Measurements from ENCODE around the gene ITPR1.

Gene ITPR1

DNA sequence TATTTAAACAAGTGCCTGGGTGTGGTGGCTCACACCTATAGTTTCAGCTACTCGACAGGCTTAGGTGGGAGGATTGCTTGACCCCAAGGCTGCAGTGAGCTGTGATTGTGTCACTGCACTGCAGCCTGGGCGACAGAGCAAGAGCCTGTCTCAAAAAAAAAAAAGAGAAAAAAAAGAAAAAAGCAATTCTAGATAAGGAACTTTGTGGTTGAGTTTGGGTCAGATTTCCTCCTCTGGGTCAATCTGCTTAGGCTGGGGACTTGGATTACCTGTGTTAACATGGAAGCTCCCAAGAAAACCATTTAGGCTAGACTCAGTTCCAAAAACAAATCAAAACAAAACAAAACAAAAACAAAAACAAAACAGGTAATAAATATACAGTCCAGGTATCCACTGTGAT is 50.0 kb downstream of the ITPR1 start:
- intact Hi-C loops (cut with micrococcal nuclease), result no loop called here
- Mint-ChIP-seq H3K9me3 (peaks cover 10% of the 10 kb centered on the region), H3K27me3 (no peaks in the 10 kb centered on the region), H3K4me3 (no peak overlapping the region), H3K4me1 (ENCODE audit: low read depth) (peaks cover 9% of the 10 kb centered on the region), H3K27ac (no peak overlapping the region), H3K36me3 (ENCODE audit: low read depth) (peaks cover 6% of the 10 kb centered on the region)

DNA sequence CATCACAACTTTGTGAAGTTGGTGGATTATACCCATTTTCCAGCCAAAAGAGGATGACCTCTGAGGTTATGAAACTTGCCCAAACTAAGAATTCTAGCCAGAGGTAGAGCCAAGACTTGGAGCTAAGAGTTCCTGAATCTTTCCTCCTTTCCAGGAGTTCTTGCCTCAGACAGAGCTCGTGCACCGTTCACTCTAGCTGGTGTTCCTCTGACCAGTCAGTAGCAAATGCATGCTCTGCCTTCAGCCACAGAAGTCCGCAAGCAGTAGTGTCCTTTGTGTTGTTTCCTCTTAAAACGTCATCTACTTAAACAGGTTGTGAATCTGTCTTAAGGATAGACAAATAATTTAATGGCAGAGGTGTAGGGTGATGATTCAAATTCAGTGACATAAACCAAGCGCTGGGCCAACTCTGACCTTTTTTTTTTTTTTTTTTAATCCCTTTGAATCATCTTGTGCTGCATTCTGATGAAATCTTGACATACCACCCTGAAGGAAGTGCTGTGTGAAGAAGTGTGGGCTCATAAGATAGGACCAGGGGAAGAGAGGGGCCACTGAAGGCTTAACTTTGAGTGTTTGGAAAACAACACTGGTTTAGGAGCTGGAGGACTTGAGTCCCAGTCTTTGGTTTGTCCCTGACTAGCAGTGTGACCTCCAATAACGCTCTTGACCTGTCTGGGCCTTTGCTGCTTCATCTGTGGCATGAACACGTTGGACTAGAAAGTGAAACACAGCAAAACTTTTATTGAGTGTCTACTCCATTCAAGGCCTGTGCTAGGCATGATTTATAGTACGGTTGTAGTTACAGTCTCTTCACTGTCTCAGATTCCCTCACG is 53.4 kb downstream of the ITPR1 start:
- no peaks in the 10 kb centered on the region for H3K9me3 Mint-ChIP-seq

GRCh38 chr3:4547799-4548198 is 54.7 kb downstream of the ITPR1 start:
- intact Hi-C loops (cut with micrococcal nuclease), result no loop called here
- H3K4me3 Mint-ChIP-seq, result no peak overlapping the region
- no peak overlapping the region for H3K27ac Mint-ChIP-seq

More for the DNA sequence above, 53.4 kb downstream of the ITPR1 start:
- intact Hi-C loops (cut with micrococcal nuclease), result no loop called here
- H3K4me1 Mint-ChIP-seq (ENCODE audit: low read depth), result peaks cover 9% of the 10 kb centered on the region
- no peaks in the 10 kb centered on the region for H3K36me3 Mint-ChIP-seq (ENCODE audit: low read depth)
- H3K27ac Mint-ChIP-seq, result no peak overlapping the region
- no peak overlapping the region for H3K4me3 Mint-ChIP-seq
- H3K27me3 Mint-ChIP-seq, result no peaks in the 10 kb centered on the region

GRCh38 chr3:4548356-4548755 is 55.2 kb downstream of the ITPR1 start:
- Mint-ChIP-seq H3K36me3 (ENCODE audit: low read depth) (no peaks in the 10 kb centered on the region), H3K27me3 (no peaks in the 10 kb centered on the region), H3K4me3 (no peak overlapping the region), H3K27ac (no peak overlapping the region), H3K4me1 (ENCODE audit: low read depth) (peaks cover under 1% of the 10 kb centered on the region), H3K9me3 (no peaks in the 10 kb centered on the region)
- intact Hi-C loops (cut with micrococcal nuclease), result no loop called here

More at GRCh38 chr3:4547799-4548198, 54.7 kb downstream of the ITPR1 start:
- Mint-ChIP-seq H3K27me3 (no peaks in the 10 kb centered on the region), H3K9me3 (no peaks in the 10 kb centered on the region), H3K36me3 (ENCODE audit: low read depth) (no peaks in the 10 kb centered on the region), H3K4me1 (ENCODE audit: low read depth) (peaks cover 6% of the 10 kb centered on the region)

DNA sequence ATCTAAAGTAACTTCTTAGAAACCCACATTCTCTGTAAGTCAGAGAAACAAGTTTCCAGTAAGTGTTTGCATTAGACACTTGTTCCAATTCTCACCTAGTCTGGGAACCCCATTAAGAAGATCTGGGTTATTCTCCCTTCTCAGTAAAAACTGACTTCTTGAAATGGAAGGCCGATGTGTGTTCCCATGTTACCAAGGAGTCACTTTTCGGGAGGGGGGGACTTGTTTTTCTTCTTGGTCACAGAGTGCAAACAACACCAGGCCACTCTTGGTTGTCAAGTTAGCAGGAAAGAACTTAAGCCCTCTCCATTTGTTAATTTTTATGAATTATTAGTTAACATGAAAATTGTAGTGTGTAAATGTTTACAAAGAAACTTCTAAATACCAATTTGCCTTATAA is 55.6 kb downstream of the ITPR1 start:
- no peaks in the 10 kb centered on the region for H3K36me3 Mint-ChIP-seq (ENCODE audit: low read depth)
- no peaks in the 10 kb centered on the region for H3K9me3 Mint-ChIP-seq
- no peak overlapping the region for H3K27ac Mint-ChIP-seq
- intact Hi-C loops (cut with micrococcal nuclease), result no loop called here
- no peaks in the 10 kb centered on the region for H3K4me1 Mint-ChIP-seq (ENCODE audit: low read depth)
- H3K4me3 Mint-ChIP-seq, result no peak overlapping the region
- H3K27me3 Mint-ChIP-seq, result no peaks in the 10 kb centered on the region

- Mint-ChIP-seq H3K27ac (no peak overlapping the region), H3K9me3 (no peaks in the 10 kb centered on the region), H3K4me3 (no peak overlapping the region), H3K36me3 (ENCODE audit: low read depth) (no peaks in the 10 kb centered on the region), H3K4me1 (ENCODE audit: low read depth) (no peaks in the 10 kb centered on the region), H3K27me3 (no peaks in the 10 kb centered on the region)
- intact Hi-C loops (cut with micrococcal nuclease), result no loop called here
These were observed 56.7 kb downstream of the ITPR1 start for GRCh38 chr3:4549896-4550295.

- H3K4me1 Mint-ChIP-seq (ENCODE audit: low read depth), result no peaks in the 10 kb centered on the region
- H3K36me3 Mint-ChIP-seq (ENCODE audit: low read depth), result peaks cover 1% of the 10 kb centered on the region
- peaks cover 2% of the 10 kb centered on the region for H3K9me3 Mint-ChIP-seq
- H3K27ac Mint-ChIP-seq, result no peak overlapping the region
- intact Hi-C loops (cut with micrococcal nuclease), result no loop called here
- no peak overlapping the region for H3K4me3 Mint-ChIP-seq
- H3K27me3 Mint-ChIP-seq, result no peaks in the 10 kb centered on the region
These were observed 58.0 kb downstream of the ITPR1 start for GRCh38 chr3:4551051-4551711.

DNA sequence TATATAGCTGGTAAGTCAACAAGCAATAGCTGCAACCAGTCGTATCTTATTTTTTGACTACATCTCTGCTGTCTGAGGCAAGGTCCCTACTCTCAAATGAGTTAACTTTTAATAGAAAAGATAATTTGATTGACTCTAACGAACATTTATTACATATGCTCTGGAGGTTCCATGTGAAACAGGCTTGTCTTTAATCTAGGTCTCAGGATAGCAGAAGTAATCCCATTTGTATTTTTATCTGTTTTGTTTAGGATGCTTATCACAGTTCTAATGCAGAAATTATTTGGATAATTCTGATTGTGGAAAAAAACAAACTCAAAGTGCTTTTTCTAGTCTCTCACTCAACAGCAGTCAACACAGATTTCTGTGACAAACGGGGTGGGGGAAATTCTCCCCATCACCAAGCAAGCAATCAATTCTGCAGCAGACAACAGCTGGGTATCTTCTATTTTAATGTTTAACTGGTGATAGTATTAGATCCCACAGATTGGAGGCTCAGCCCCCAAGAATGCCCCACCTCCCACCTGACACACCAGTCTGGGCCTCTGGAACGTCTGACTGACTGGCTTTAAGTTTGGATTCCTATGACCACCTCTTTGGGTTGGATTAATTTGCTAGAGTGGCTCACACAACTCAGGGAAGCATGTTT is 58.8 kb downstream of the ITPR1 start:
- Mint-ChIP-seq H3K27me3 (no peaks in the 10 kb centered on the region), H3K36me3 (ENCODE audit: low read depth) (peaks cover 9% of the 10 kb centered on the region), H3K4me3 (no peak overlapping the region), H3K27ac (no peak overlapping the region), H3K9me3 (peaks cover 9% of the 10 kb centered on the region), H3K4me1 (ENCODE audit: low read depth) (no peaks in the 10 kb centered on the region)
- intact Hi-C loops (cut with micrococcal nuclease), result no loop called here

DNA sequence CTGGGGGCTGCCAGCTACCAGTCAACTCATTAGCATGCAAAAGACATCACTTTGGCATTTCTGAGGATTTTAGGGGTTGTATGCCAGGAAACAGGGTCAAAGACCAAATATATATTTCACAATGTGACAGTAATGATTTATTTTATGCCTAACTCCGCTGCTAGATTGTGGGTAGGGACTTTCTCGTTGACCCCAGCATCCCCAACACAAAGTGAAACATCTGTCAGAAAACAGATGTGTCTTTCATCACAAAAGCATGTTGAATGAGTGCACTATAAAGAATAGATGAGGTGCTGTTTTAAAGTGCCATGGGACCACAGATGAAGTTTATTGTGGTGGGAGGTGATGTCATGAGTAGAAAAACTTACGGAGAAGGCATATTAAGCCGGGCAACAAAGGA is 59.7 kb downstream of the ITPR1 start:
- H3K9me3 Mint-ChIP-seq, result peaks cover 18% of the 10 kb centered on the region
- intact Hi-C loops (cut with micrococcal nuclease), result no loop called here
- no peaks in the 10 kb centered on the region for H3K4me1 Mint-ChIP-seq (ENCODE audit: low read depth)
- H3K27me3 Mint-ChIP-seq, result no peaks in the 10 kb centered on the region
- peaks cover 12% of the 10 kb centered on the region for H3K36me3 Mint-ChIP-seq (ENCODE audit: low read depth)
- H3K27ac Mint-ChIP-seq, result no peak overlapping the region
- no peak overlapping the region for H3K4me3 Mint-ChIP-seq

- intact Hi-C loops (cut with micrococcal nuclease), result no loop called here
- Mint-ChIP-seq H3K9me3 (peaks cover 18% of the 10 kb centered on the region), H3K4me1 (ENCODE audit: low read depth) (peaks cover 2% of the 10 kb centered on the region), H3K27ac (no peak overlapping the region), H3K36me3 (ENCODE audit: low read depth) (peaks cover 6% of the 10 kb centered on the region), H3K27me3 (no peaks in the 10 kb centered on the region), H3K4me3 (no peak overlapping the region)
These were observed 68.5 kb downstream of the ITPR1 start for GRCh38 chr3:4561661-4562060.

DNA sequence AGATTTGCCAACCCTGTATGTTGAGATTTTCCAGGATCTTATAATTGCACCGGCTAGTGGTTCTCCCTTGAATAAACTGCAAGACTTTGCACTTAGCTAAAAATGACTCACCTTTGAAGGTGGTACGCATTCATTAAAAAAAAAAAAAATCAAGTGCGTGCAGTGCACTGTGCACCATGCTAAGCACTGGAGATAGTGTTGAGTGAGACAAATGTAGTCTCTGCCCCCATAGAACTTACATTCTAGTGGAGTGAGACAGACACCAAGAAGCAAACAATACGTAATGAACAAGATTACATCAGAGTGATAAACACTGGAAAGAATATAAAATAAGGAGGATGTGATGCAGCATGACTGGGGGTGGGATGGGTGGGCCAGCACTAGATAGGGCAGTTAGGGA is 69.4 kb downstream of the ITPR1 start:
- no peak overlapping the region for H3K4me3 Mint-ChIP-seq
- intact Hi-C loops (cut with micrococcal nuclease), result no loop called here
- H3K27ac Mint-ChIP-seq, result no peak overlapping the region
- H3K27me3 Mint-ChIP-seq, result no peaks in the 10 kb centered on the region
- H3K9me3 Mint-ChIP-seq, result peaks cover 9% of the 10 kb centered on the region
- peaks cover 9% of the 10 kb centered on the region for H3K4me1 Mint-ChIP-seq (ENCODE audit: low read depth)
- no peaks in the 10 kb centered on the region for H3K36me3 Mint-ChIP-seq (ENCODE audit: low read depth)

GRCh38 chr3:4564270-4564669 is 71.1 kb downstream of the ITPR1 start:
- peaks cover 20% of the 10 kb centered on the region for H3K4me1 Mint-ChIP-seq (ENCODE audit: low read depth)
- intact Hi-C loops (cut with micrococcal nuclease), result no loop called here
- no peaks in the 10 kb centered on the region for H3K9me3 Mint-ChIP-seq
- no peaks in the 10 kb centered on the region for H3K27me3 Mint-ChIP-seq
- no peak overlapping the region for H3K4me3 Mint-ChIP-seq
- no peak overlapping the region for H3K27ac Mint-ChIP-seq
- H3K36me3 Mint-ChIP-seq (ENCODE audit: low read depth), result no peaks in the 10 kb centered on the region

- H3K4me1 Mint-ChIP-seq (ENCODE audit: low read depth), result peaks cover 20% of the 10 kb centered on the region
- no peak overlapping the region for H3K4me3 Mint-ChIP-seq
- H3K27ac Mint-ChIP-seq, result no peak overlapping the region
- no peaks in the 10 kb centered on the region for H3K27me3 Mint-ChIP-seq
- no peaks in the 10 kb centered on the region for H3K9me3 Mint-ChIP-seq
- intact Hi-C loops (cut with micrococcal nuclease), result no loop called here
- no peaks in the 10 kb centered on the region for H3K36me3 Mint-ChIP-seq (ENCODE audit: low read depth)
These were observed 71.9 kb downstream of the ITPR1 start for GRCh38 chr3:4564928-4565586.

Measured in dendritic cell treated with granulocyte-macrophage colony-stimulating factor and Interleukin-4, amounts not matched to agents 40 ng/mL and 50 ng/mL, for 4 days (primary cell).